Activated B cell treated with CpG ODN at 0.5 μM for 24 hours (primary cell): ENCODE results near the gene UBAC2. TPM values are rescaled to one million over a fixed set of nuclear protein-coding genes. Genes with fewer than 3 reads are reported as not detected.

Source experiments
- ATAC-seq: fragments of 200-7000 bp; cut with Tn5 transposase; one replicate; pipeline ENCODE4 v1.10.0; 2021; ENCODE audit warnings: low read depth, mild to moderate bottlenecking, moderate library complexity
- CTCF ChIA-PET: fragments of 350-600 bp; sonication (Branson Sonifier 250); formaldehyde crosslinking; loops from one replicate; lab custom pipeline; 2021; ENCODE audit warnings: antibody characterized with exemption; lab: Charles Lee
- POLR2A ChIA-PET: fragments of 350-600 bp; sonication (Branson Sonifier 250); formaldehyde crosslinking; loops from one replicate; lab custom pipeline; 2021; ENCODE audit warnings: antibody characterized with exemption; lab: Charles Lee
- DNase-seq: peaks from one replicate; pipeline ENCODE4 v3.0.0; 2022
- H3K27ac Mint-ChIP-seq: one replicate; pipeline ENCODE4 v1.8.0; 2020; ENCODE audit warnings: mixed read lengths
- H3K27me3 Mint-ChIP-seq: one replicate; pipeline ENCODE4 v1.8.0; 2021; ENCODE audit warnings: mixed read lengths
- H3K36me3 Mint-ChIP-seq: one replicate; pipeline ENCODE4 v1.8.0; 2021; ENCODE audit warnings: low read depth, mixed read lengths
- H3K4me1 Mint-ChIP-seq: one replicate; pipeline ENCODE4 v1.8.0; 2021; ENCODE audit warnings: mixed read lengths
- H3K4me3 Mint-ChIP-seq: one replicate; pipeline ENCODE4 v1.8.0; 2020; ENCODE audit warnings: mild to moderate bottlenecking, mixed read lengths
- H3K9me3 Mint-ChIP-seq: one replicate; pipeline ENCODE4 v1.8.0; 2020; ENCODE audit warnings: mixed read lengths
- CTCF ChIP-seq: fragments of 200-600 bp; IDR thresholded peaks from one replicate; pipeline ENCODE4 v1.8.0; 2022; ENCODE audit warnings: antibody characterized with exemption, mild to moderate bottlenecking
- intact Hi-C: fragments of 100-400 bp; cut with micrococcal nuclease; formaldehyde crosslinking; loops from one replicate; pipeline ENCODE4 v1.15.1; 2024
- total RNA-seq: library from RNA; stranded (reverse); gene quantifications from 2 replicates; pipeline ENCODE4 v1.2.3, GENCODE V29; 2022

The UBAC2 gene
- total RNA-seq, 1 donor from 2014 or later = 51.0 TPM

GRCh38 chr13:99278843-99279242 lies 78.2 kb downstream of the UBAC2 start:
- peaks cover 40% of the 10 kb centered on the region for H3K36me3 Mint-ChIP-seq
- H3K27me3 Mint-ChIP-seq = no peaks in the 10 kb centered on the region
- POLR2A ChIA-PET = interaction anchor here (0.5 to 1.6 kb wide), 3 partner anchors 9 to 96 kb away, joined by 3 read pairs; no protein-coding TSS in a partner anchor
- ATAC-seq (no peak), DNase-seq (no peak)
- H3K9me3 Mint-ChIP-seq = no peaks in the 10 kb centered on the region
- H3K4me3 Mint-ChIP-seq = no peak overlapping the region
- TF ChIP-seq CTCF = no peak
- peaks cover 95% of the 10 kb centered on the region for H3K4me1 Mint-ChIP-seq
- H3K27ac Mint-ChIP-seq = peak overlapping the region; percentile 72
- CTCF ChIA-PET = interaction anchor here (1.0 to 3.5 kb wide), 3 partner anchors 9 to 157 kb away, joined by 3 to 16 read pairs (median 10); no protein-coding TSS in a partner anchor
- intact Hi-C loops = no loop called here

- DNase-seq = no peak
Measured at GRCh38 chr13:99279637-99280036, 79.0 kb downstream of the UBAC2 start.

GRCh38 chr13:99280166-99280565 lies 79.5 kb downstream of the UBAC2 start:
- peaks cover 36% of the 10 kb centered on the region for H3K36me3 Mint-ChIP-seq
- intact Hi-C loops = loop anchor here (5.0 kb wide), 2 partner anchors 217 to 327 kb away; partner anchors contain the start of gene CLYBL
- TF ChIP-seq CTCF = no peak
- ATAC-seq (no peak), DNase-seq (no peak)
- H3K4me3 Mint-ChIP-seq = peak overlapping the region; percentile 16
- CTCF ChIA-PET = interaction anchor here (3.5 to 4.0 kb wide), 2 partner anchors 11 to 156 kb away, joined by 16 to 37 read pairs; no protein-coding TSS in a partner anchor
- peaks cover 97% of the 10 kb centered on the region for H3K4me1 Mint-ChIP-seq
- no peaks in the 10 kb centered on the region for H3K9me3 Mint-ChIP-seq
- H3K27ac Mint-ChIP-seq = peak overlapping the region; percentile 95
- POLR2A ChIA-PET = interaction anchor here (1.4 to 3.0 kb wide), 2 partner anchors 10 to 26 kb away, joined by 3 to 31 read pairs; partner anchors contain the start of gene GPR183
- H3K27me3 Mint-ChIP-seq = no peaks in the 10 kb centered on the region

More at GRCh38 chr13:99279637-99280036, 79.0 kb downstream of the UBAC2 start:
- H3K4me3 Mint-ChIP-seq = no peak overlapping the region
- peaks cover 39% of the 10 kb centered on the region for H3K36me3 Mint-ChIP-seq
- no peaks in the 10 kb centered on the region for H3K9me3 Mint-ChIP-seq
- no peak for ATAC-seq
- H3K4me1 Mint-ChIP-seq = peaks cover 97% of the 10 kb centered on the region
- CTCF ChIA-PET = interaction anchor here (1.0 to 4.0 kb wide), 4 partner anchors 10 to 156 kb away, joined by 3 to 37 read pairs (median 13); no protein-coding TSS in a partner anchor
- TF ChIP-seq CTCF = no peak
- H3K27me3 Mint-ChIP-seq = no peaks in the 10 kb centered on the region
- POLR2A ChIA-PET = interaction anchor here (1.4 kb wide), 1 partner anchor 27 kb away, joined by 3 read pairs; the partner anchor contains the start of gene GPR183
- H3K27ac Mint-ChIP-seq = peak overlapping the region; percentile 95
- intact Hi-C loops = loop anchor here (5.0 kb wide), 2 partner anchors 218 to 328 kb away; partner anchors contain the start of gene CLYBL

- H3K27ac Mint-ChIP-seq = peak overlapping the region; percentile 95
- ChIA-PET POLR2A (interaction anchor here (0.6 to 3.8 kb wide), 24 partner anchors 9 to 261 kb away, joined by 3 to 45 read pairs (median 5); partner anchors contain the start of genes GPR18, GPR183 and UBAC2), CTCF (interaction anchor here (0.9 to 4.0 kb wide), 13 partner anchors 12 to 154 kb away, joined by 3 to 37 read pairs (median 6); partner anchors contain the start of gene GPR183)
- H3K4me1 Mint-ChIP-seq = peaks cover 95% of the 10 kb centered on the region
- H3K4me3 Mint-ChIP-seq = peak overlapping the region; percentile 75
- peak; percentile 81 for ATAC-seq
- peaks cover 31% of the 10 kb centered on the region for H3K36me3 Mint-ChIP-seq
- intact Hi-C loops = loop anchor here (1.0 to 5.0 kb wide), 17 partner anchors 12 to 325 kb away; partner anchors contain the start of genes CLYBL, GPR18 and GPR183
- peak; percentile 46 for DNase-seq
- TF ChIP-seq CTCF = no peak
- no peaks in the 10 kb centered on the region for H3K9me3 Mint-ChIP-seq
- H3K27me3 Mint-ChIP-seq = no peaks in the 10 kb centered on the region
Measured at GRCh38 chr13:99281811-99282263, 81.2 kb downstream of the UBAC2 start.
